ENCODE measurements around the gene XPO6.

Gene XPO6

GRCh38 chr16:28183930-28184329 is 27.8 kb downstream of the XPO6 start:
- no peak for FAIRE-seq

GRCh38 chr16:28183484-28183883 is 28.3 kb downstream of the XPO6 start:
- no peak for FAIRE-seq

DNA sequence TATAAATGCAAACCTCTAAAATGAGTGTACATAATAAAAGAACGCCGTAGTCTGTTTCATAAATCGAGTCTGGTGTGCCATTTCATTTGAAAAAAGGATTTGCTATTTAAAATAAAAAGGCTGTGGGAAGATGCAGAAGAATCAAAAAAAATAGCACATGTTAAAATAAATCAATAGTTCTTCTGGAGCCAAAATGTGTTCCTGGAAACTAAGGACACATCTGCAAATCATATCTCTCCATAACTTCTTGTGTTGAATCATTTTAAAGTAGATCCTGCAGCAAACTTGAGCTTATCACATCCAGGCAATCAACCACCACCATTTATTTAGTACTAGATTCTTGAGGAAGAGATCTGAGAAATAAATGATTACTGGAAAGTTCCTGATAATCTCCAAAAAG is 29.0 kb downstream of the XPO6 start:
- no peak for FAIRE-seq

- no peak for FAIRE-seq
These were observed 29.6 kb downstream of the XPO6 start for GRCh38 chr16:28182183-28182582.

DNA sequence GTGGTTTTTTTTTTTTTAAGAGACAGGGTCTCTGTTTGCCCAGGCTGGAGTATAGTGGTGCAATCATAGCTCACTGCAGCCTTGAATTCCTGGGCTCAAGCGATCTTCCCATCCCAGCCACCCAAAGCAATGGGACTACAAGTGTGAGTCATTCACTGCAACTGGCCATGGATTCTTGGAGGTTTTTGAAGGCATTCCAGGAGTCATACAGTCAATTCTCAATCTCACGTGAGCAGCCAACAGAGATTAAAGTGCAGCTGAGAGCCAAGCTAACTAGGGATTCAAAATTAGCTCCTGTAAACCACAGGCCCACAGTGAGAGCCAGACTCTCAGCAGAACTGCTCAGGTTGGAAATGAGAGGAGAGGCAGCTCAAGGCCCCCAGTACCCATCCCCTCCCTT is 30.2 kb downstream of the XPO6 start:
- no peak for FAIRE-seq

- no peak for FAIRE-seq
These were observed 30.9 kb downstream of the XPO6 start for GRCh38 chr16:28180655-28181460.

- no peak for FAIRE-seq
These were observed 32.4 kb downstream of the XPO6 start for GRCh38 chr16:28179354-28179753.

DNA sequence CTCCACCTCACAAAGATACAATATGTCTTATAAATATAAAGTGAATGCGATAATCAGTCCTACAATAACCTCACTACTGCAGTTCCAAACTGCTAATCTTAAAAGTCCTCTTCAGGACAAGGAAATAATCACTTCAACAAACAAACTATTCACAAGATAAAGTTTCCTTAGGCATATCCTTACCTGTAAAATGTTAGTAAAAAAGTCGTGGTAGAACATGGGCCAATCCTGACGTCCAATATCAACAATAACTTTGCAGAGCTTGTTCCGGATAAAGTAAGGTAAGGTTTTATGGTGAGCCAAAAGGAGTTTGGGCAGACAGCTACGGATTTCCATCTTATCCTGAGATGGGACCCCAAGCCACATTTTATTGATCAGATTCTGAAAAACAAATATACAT is 36.0 kb downstream of the XPO6 start:
- no peak for FAIRE-seq

DNA sequence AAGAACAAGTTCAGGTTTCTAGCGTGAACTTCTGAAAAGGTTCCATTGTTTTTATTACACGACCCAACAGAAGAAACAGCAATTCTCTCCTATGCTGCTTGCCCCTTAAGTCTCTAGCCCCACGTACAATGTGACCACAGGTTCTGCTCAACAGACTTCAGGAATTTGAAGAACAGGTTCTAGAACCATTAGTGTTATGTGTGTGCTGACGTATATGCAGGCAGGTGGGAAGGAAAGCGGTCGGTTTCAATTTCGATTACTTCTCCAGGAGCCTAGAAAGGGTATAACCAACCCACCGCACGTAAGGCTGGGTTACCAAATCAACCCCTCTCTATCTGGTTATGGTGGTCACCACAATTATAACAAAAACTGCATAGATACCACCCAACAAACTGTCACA is 39.4 kb downstream of the XPO6 start:
- no peak for FAIRE-seq

DNA sequence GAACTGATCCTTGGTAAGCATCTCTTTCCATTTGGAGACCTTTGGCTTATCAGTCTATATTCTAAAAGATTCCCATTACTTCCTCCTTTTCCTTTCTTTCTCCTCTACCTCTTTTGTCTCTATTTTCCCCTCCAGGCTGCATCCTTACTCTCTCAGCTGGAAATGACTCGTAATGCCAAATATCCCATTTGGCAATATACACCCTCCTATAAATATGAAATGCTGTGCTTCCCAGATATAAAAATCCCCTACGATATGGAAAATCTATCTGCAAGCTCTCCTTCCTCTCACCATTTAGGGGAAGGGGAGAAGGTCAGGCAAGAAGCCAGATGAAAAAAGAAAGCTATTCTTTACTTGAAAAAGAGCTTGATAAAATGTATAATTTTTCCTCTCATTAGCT is 39.9 kb downstream of the XPO6 start:
- FAIRE-seq = no peak

GRCh38 chr16:28168991-28169554 is 42.7 kb downstream of the XPO6 start:
- no peak for FAIRE-seq

- FAIRE-seq = no peak
These were observed 44.0 kb downstream of the XPO6 start for GRCh38 chr16:28167730-28168129.

- FAIRE-seq = no peak
These were observed 44.5 kb downstream of the XPO6 start for GRCh38 chr16:28167221-28167620.

- no peak for FAIRE-seq
These were observed 45.2 kb downstream of the XPO6 start for GRCh38 chr16:28166394-28167208.

DNA sequence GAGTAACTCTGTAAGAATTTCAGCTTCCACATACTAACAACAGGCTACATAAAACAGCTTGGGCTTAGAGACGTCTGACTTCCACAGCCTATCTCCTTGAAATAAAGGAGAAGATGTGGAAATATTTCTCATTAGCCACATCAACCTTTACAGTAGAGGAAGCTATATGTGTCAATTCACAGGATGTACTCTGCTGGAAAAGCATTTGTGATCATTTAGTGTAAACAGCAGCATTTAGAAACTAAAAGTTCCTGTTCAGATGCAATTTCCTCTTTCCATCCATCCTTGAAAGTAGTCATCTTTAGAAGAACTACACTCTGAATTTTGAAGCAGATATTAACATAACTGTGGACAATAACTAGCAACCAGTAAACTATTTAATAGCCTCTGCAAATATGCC is 46.2 kb downstream of the XPO6 start:
- FAIRE-seq = no peak

- FAIRE-seq = no peak
These were observed 47.6 kb downstream of the XPO6 start for GRCh38 chr16:28164140-28164539.

- FAIRE-seq = no peak
These were observed 48.1 kb downstream of the XPO6 start for GRCh38 chr16:28163699-28164098.

DNA sequence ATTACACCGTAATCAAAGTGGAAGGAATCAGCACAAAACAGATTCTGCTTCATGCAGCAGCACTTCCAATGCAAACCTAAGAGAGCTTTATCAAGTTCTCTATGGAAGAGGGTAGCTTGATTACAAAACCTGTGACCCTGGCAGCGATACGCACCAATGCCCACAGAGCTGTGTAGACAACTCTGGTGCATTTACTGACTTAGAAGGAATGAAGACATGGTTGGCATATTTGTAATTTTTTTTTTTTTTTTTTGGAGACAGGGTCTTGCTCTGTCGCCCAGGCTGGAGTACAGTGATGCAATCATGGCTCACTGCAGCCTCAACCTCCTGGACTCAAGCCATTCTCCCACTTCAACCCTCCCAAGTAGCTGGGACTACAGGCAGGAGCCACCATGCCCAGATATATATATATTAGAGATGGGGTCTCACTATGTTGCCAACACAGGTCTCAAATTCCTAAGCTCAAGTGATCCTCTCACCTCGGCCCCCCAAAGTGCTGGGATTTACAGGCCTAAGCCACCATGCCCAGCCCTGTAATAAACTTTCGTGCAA is 49.4 kb downstream of the XPO6 start:
- no peak for FAIRE-seq

DNA sequence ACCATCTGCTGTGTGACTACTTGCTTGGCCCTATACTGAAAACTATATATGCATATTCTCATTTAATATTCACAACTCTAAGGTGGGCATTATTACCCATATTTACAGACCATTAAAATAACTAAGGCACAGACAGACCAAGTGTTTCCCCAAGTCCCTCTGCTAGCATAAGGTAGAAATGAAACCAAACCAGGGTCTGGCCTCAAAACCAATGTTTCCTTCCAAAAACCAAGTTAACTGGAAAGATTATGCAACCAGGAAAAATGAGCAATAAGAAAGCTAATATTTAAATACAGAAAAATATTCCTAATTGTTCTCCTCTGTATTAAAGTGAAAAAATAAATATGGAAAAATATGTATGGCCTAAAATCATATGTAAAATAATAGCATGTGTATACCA is 50.1 kb downstream of the XPO6 start:
- FAIRE-seq = no peak

DNA sequence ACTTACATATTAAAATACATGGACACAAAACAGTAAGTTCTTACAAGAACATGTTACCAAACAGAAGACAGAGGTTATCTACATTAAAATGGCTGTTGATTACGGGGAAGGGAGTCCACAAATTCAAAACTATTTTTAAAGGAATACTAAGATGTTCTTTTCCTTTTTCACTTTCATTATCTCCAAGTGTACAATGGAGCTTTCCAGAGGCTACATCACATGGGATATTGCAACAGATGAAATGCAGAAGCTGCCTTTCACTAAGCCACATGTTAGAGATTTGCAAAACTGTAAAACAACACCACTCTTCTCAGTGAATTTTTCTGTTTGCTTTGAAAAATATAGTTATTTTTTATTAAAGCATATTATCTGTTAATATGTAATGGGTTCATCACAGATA is 53.6 kb downstream of the XPO6 start:
- no peak for FAIRE-seq

GRCh38 chr16:28156056-28156680 is 55.6 kb downstream of the XPO6 start:
- no peak for FAIRE-seq

- no peak for FAIRE-seq
These were observed 56.5 kb downstream of the XPO6 start for GRCh38 chr16:28155293-28155692.

DNA sequence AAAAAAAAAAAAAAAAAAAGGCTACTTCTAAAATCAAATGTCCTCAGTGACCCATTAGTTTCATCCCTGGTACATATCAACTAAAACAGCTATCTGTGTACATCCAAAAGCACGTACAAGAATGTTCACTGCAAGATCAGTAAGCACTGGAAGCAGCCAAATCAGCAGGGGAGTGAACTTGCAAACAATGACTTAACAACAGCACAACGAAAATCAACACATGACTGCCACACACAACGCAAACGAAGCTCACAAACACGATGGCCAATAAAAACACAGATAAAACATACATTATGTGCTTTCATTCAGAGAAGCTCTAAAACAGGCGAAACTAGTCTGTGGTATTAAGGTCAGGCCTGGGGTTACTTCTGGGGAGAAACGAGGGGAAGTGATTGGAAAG is 60.6 kb downstream of the XPO6 start:
- FAIRE-seq = no peak

All from endometrium (tissue), 2 donors.